Measurements from ENCODE around the gene PET100. TPM values are rescaled to one million over a fixed set of nuclear protein-coding genes. Genes with fewer than 3 reads are reported as not detected.

The PET100 gene
- polyA plus RNA-seq, 4 donors, result 86.2 to 126 (median 114) TPM

DNA sequence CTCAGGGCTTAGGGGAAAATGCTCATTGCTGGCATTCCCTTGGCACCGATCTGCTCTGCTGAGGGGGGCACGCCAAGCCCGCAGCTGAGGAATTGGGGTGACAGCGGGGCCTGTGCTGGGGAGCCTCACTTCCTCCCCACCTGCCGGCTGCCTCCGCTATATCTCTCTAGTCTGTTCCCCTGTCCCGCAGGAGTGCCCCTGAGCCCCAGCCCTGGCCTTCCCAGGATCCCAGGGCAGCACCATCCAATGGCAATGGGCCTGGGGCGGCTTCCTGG is 16.8 kb downstream of the PET100 start:
- DNase-seq (ENCODE audit: low read depth in 4 of 4, low spot score in 3 of 4), result no peak

DNA sequence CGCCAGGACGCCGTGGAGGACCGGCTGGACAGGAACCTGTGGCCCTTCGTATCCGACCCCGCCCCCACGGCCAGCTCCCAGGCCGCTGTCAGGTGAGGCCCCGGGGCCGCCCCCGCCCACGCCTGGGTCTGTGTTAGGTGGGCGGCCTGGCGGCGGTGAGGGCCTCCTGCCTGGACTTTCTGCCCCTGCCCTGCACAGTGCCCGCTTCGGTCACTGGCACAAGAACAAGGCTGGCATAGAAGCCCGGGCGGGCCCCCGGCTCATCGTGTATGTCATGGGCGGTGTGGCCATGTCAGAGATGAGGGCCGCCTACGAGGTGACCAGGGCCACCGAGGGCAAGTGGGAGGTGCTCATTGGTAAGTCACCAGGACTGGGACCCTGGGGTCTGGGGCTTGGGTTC is 17.6 kb downstream of the PET100 start:
- DNase-seq (ENCODE audit: low read depth in 4 of 4, low spot score in 3 of 4), result no peak

DNA sequence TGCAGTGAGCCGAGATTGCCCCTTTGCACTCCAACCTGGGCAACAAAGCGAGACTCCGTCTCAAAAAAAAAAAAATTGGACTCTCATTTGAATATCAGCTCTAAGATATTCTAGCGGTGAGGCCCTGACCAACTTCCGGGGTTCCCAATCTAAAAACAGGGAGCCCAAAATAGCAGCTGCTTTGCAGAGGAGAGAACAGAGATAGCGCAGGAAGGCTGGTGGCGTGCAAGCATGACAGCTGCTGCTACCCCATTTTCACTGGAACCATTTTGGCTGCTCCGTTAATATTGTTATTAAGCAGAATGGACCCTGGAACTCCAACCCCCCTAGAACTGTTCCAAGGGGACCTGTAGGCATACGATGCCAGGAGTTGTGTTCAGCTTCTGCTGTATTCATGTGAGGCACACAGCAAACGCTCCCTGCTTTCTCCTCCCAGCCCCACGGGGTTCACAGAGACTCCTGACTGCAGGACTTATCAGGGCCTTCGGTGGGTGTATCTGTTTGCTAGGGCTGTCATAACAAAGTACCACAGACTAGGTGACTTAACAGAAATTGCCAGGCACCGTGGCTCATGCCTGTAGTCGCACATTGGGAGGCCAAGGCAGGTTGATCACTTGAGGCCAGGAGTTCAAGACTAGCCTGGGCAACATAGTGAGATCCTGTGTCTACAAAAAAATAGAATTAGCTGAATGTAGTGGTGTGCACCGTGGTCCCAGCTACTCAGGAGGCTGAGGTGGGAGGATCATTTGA is 18.8 kb downstream of the PET100 start:
- DNase-seq (ENCODE audit: low read depth in 4 of 4, low spot score in 3 of 4), result no peak

DNA sequence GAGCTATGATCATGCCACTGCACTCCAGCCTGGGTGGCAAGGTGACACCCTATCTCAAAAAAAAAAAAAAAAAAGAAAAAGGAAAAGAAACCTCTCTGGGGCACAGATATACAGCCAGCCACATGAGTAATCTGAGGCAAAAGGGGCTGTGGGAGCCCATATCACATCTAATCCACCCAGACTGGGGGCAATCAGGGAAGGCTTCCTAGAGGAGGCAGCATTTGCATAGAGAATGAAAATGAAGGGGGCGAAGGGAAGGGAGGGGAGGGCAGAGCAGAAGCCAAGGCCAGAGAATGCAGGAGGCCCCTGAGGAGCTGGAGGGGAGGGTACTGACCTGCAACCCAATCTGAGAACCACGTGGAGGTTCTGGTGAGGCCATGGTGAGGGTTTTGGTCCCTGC is 20.6 kb downstream of the PET100 start:
- DNase-seq (ENCODE audit: low read depth in 4 of 4, low spot score in 3 of 4), result no peak

DNA sequence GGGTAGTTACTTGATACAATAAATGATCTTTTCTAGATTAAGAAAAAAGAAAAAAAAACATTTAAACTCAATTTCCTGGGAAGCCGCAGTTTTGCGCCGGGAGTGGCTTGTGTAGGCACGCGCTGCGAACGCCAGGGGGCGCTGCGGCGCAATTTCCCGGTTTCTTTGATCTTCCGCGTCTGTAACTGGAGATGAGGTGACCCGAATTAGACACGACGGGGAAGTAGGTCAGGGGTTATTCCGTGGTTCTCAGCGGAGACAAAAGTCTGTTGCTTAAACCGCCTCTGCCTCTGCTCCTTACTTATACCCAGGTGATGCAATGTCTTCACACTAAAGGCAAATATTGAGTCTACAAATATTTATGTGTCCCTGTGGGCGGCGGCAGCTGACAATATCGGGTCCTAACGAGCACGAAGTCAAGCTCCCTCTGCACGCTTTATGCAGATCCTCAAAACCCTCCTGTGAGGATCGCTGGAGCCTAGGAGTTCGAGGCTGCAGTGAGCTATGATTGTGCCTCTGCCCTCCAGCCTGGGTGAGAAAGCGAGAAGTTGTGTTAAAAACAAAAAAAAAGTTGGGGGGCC is 22.6 kb downstream of the PET100 start:
- DNase-seq (ENCODE audit: low read depth in 4 of 4, low spot score in 3 of 4), result peak; percentile 43 to 71 (median 60)

DNA sequence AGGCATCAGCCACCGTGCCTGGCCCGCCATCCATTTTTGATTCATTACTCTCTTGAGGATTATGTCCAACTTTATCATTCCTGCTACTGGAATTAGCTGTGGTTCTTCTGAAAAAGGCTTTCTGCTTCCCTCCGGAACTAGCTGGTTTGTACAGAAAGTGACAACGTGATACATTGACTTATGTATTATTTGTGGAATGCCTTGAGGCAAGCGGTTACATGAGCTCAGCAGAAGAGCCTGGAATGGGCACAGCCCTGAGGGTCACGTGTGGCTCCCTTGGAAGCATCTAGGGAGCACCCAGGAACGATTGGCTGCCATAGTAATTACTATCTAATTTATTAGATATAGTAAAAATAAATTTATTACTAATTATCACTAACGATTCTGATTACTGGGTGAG is 24.8 kb downstream of the PET100 start:
- DNase-seq (ENCODE audit: low read depth in 4 of 4, low spot score in 3 of 4), result no peak

DNA sequence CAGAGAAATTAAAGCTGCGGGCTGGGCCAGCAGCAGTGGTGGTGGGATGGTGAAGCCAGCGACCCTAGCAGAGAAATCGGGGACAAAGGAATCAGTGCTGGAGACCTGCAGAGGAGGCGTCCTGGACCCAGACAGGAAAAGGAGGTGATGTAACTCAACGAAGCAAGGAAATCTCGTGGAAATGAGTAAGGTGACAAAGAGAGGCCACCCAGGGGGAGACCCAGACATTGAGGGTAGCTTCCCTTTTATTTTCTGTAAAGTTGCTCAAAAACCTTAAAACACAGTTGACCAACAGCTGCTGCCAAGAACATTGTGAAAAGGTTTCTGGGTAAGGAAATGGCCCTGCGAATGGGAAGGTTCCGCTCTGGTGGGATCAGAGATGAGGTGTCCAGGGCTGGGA is 26.0 kb downstream of the PET100 start:
- no peak for DNase-seq (ENCODE audit: low read depth in 4 of 4, low spot score in 3 of 4)

DNA sequence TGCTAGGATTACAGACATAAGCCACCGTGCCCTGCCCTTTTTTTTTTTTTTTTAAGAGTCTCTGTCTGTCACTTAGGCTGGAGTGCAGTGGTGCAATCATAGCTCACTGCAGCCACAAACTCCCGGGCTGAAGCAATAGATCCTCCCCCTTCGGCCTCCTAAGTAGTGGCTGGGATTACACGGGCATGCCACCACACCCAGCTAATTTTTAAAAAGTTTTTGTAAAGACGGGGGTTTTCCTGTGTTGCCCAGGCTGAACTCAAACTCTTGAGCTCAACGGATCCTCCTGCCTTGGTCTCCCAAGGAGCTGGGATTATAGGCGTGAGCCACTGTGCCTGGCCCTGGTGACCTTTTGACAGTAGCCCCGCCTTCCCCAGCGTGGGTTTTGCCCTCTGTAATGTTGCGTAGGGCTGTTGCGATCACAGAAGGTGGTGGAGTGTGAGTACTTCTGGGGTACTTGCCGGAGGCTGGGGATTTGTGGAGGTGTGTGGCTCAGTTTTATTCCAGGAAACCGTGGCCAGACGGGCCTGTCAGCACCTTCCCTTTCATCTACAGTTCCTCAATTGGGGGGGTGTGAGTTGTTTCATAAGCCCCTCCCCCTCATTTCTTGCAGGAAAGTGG is 27.6 kb downstream of the PET100 start:
- no peak for DNase-seq (ENCODE audit: low read depth in 4 of 4, low spot score in 3 of 4)

DNA sequence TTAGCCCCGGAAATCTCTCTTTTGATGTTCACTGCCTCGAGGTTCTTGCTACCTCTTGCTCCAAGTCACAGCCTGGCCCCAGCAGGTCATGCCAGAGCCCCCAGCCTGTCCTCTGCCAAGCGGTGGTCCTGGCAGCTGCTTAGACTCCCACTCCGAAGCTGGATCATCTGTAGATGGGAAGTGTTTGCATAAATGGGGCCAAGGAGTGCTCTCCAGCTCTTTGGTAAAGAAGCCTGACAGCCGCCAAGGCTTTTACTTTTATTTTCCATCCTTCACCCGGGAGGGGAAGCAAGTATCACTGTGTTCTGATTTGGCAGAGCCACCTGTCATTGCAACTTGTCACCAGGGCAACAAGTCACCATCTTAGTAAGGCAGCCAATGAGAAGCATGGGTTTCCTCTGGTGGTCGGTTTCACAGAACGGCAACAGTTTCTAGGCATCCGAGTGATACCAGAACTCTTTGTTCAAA is 28.7 kb downstream of the PET100 start:
- no peak for DNase-seq (ENCODE audit: low read depth in 4 of 4, low spot score in 3 of 4)

DNA sequence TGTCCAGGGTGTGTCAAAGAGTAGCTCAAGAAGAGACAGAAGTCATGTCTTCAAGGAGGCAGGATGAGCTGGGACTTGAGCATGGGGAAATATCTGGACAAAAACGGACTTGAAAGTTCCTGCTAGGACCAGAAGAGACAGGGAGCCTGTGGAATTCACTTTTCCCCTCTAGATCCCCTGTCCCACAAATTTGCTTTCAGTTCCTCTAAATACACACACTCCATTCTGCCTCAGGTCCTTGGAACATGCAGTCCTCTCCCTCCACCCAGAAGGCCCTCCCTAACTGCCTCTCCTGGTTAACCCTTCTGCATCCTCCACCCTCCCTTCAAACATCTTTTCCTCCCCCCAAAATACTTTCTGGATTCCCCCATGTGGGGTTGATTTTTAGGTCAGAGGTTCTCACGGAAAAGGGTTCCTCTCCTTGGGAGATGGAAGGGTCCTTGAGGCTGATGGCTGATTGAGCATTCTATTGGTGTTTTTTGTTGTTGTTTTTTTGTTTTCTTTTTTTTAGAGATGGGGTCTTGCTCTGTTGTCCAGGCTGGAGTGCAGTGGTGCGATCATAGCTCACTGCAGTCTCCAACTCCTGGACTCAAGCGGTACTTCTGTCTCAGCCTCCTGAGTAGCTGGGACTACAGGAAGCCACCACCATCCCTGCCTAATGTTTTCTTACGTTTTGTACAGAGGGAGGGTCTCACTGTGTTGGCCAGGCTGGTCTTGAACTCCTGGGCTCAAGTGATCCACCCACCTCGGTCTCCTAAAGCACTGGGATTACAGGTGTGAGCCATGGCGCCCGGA is 32.3 kb downstream of the PET100 start:
- DNase-seq (ENCODE audit: low read depth in 4 of 4, low spot score in 3 of 4), result no peak

DNA sequence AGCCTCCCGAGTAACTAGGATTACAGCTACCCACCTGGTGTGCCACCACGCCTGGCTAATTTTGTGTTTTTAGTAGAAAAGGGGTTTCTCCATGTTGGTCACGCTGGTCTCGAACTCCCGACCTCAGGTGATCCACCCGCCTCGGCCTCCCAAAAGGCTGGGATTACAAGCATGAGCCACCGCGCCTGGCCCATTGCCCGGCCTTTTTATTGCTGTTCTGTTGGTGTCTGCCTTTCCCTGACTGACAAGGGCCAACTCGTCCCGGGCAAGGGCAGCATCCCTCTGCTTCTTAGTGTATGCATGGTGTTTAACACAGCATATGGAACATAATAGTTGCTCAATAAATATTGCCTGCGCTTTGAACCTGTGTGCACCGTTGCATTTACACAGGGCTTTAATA is 33.1 kb downstream of the PET100 start:
- DNase-seq (ENCODE audit: low read depth in 4 of 4, low spot score in 3 of 4), result no peak

DNA sequence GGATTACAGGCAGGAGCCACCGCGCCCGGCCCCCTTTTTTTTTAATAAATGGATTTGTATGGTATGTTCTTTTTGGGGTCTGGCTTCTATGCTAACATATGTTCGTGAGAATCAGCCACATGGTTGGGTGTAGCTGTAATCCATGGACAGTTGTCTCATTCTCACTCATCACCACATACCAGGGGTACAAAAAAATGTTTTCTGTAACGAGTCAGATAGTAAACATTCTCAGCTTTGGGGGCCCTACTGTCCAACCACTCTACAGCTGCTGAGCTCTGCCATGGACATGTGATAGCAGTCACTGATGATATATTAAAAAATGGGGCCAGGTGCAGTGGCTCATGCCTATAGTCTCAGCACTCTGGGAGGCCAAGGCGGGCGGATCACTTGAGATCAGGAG is 34.1 kb downstream of the PET100 start:
- no peak for DNase-seq (ENCODE audit: low read depth in 4 of 4, low spot score in 3 of 4)

DNA sequence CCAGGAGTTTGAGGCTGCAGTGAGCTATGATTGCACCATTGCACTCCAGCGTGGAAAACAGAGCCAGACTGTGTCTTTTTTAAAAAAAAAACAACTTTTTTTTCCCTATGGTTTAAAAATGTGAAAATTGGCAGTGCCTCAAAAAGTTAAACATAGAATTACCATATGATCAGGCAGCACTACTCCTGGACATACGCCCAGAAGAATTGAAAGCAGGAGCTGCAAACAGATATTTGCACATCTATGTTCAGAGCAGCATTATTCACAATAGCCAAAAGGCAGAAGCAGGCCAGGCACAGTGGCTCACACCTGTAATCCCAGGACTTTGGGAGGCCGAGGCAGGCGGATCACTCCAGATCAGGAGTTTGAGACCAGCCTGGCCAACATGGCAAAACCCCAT is 35.5 kb downstream of the PET100 start:
- no peak for DNase-seq (ENCODE audit: low read depth in 4 of 4, low spot score in 3 of 4)

DNA sequence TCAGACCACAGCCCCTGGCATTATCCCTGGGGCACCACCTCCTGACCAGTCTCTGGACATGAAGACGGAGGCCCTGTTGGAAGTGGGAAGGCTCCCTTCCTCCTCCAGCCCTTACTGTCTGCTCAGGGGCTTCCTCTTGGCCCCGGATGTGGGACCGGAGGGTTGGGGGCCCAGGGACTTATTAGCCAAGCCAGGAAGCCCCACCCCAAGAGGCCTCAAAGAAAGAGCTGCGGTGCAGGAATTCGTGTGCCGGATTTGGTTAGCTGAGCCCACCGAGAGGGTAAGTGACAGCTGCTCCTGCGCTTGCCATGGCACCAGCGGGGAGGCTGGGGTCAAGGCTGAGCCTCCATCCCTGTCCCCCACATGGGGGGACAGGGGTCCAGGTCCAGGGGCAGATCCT is 39.2 kb downstream of the PET100 start, which contains the start of gene RETN:
RETN (plus strand) TSS at position 208 of the 400 bp plus-strand sequence. CDS start 278 bp downstream, outside the sequence.
- DNase-seq (ENCODE audit: low read depth in 4 of 4, low spot score in 3 of 4), result no peak

DNA sequence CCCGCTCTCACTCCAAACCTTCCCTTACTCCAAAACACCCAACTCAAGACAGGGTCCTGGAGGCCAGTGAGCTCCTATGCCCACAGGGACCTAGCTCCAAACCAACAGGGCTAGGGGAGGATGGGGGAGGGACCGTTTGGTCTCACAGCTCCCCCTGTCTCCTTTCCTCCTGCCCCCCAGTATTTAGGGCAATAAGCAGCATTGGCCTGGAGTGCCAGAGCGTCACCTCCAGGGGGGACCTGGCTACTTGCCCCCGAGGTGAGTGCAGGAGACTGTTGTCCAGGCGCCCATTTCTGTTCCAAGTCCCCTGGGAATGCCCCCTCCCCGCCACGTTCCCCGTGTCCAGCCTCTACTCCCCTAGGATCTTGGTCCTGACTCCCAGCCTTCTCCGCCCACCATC is 40.0 kb downstream of the PET100 start:
- no peak for DNase-seq (ENCODE audit: low read depth in 4 of 4, low spot score in 3 of 4)

DNA sequence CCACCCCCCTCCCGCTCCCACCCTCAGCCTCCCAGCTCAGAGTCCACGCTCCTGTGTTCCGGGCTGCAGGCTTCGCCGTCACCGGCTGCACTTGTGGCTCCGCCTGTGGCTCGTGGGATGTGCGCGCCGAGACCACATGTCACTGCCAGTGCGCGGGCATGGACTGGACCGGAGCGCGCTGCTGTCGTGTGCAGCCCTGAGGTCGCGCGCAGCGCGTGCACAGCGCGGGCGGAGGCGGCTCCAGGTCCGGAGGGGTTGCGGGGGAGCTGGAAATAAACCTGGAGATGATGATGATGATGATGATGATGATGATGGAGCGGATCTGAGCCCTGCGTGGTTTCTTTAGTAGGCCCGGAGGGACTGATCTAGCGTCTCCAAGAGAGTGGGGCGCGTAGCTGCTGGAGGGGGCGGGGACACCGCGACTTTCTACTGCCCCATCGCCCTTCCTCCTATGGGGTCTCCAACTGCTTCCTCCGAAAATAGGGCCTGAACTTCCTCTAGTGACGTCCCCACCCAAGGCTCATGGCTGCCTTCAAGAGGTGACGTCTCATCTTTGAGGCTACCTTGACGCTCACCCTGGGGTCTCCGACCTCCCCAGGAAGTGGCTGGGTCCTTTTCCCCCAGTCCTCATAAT is 40.7 kb downstream of the PET100 start:
- DNase-seq (ENCODE audit: low read depth in 4 of 4, low spot score in 3 of 4), result no peak

DNA sequence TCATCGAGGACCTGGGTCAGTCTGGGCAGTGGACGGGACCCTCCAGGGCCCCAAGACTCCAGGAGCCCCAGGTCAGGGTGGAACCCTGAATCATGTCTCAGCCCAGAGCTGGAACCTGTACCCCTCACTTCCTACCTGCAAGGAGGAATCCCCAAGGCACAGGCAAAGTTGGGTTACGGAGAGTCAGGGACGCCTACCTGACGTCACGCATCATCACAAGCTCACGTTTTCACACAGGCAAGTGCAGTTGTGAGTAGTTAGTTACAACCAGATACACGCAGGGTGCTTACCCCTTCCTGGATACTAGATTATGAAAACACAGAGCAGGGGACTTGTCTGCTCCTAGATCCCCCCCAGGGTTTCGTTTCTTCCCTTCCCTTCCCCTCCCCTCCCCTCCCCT is 41.2 kb downstream of the PET100 start:
- DNase-seq (ENCODE audit: low read depth in 4 of 4, low spot score in 3 of 4), result no peak

DNA sequence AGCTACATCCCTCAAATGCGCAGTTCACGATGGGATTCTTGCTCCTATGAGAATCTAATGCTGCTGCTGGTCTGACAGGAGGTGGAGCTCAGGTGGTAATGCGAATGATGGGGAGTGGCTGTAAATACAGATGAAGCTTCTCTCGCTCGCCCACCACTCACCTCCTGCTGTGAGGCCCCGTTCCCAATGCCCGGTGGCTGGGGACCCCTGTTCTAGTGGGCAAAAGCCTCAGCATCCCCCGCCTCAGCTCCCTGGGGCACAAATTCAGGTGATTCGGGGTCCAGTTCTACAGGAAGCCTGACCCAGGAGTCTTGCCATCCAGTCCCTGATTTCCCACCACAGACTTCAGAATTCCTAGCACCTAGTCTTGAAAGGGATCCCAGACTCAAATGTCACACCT is 42.9 kb downstream of the PET100 start:
- DNase-seq (ENCODE audit: low read depth in 4 of 4, low spot score in 3 of 4), result no peak

DNA sequence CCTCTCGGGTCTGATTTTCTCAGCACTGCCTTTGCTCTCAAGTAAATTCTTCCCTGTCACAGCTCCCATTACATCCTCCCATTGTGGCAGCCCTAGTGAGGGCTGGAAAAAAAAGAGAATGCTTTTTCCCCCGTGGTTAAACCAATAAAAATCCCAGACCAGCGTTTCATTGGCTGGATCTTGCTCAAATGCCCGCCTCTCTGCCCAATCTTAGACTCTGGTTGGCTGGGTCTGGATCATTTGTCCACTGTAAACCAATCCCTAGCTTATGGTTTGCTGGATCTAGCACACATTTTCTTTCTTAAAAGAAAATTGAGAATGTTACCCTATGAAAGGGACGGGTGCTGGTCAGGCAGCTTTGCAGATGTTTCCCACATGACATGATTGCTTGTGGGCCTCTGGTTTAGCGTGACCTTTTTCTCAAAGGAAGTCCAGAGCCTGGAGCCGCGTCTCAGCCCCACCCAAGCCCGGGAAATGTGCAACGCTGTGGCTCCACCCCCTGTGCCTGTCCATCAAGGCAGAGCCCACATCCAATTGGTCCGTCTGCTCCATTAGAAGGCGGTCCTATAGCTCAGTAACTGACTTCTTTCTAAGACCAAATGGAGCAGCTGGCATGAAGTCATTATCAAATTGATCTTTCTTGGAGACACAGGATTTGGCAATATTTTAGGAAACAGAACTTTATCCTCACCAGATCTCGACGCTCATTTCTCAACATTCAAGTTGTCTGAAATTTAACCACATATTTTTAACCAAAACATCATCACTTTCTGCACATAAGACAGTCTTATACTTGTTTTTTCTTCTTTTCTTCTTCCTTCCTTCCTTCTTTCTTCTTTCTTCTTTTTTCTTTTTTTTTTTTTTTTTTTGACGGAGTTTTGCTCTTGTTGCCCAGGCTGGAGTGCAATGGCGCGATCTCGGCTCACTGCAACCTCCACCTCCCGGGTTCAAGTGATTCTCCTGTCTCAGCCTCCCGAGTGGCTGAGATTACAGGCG is 44.7 kb downstream of the PET100 start:
- no peak for DNase-seq (ENCODE audit: low read depth in 4 of 4, low spot score in 3 of 4)

DNA sequence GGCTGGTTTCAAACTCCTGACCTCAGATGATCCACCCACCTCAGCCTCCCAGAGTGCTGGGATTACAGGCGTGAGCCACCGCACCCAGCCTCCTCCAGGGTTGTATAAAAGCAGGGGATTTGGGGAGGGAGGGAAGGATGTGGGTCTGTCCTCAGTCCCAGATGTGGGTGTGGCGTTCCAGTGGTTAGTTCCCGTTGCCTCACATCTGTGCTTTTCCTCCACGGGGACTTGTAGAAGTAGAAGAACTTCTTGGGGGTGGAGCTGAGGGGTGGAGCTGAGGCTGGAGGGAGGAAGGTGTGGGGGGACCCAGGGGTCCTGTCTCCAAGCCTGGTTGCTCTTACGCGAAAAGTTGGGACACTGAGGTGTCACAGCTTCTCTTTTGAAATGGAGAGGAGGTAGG is 46.8 kb downstream of the PET100 start:
- no peak for DNase-seq (ENCODE audit: low read depth in 4 of 4, low spot score in 3 of 4)

All from left renal pelvis (tissue), 4 donors.